Sigmoid colon (tissue), 7 donors: ENCODE measurements around the gene CACNA2D3. TPM values are rescaled to one million over a fixed set of nuclear protein-coding genes. Genes with fewer than 3 reads are reported as not detected.
A peak's percentile ranks its signal among the peaks of the same experiment; 100 is the strongest.

Experiments used
- DNase-seq: peaks from one replicate; pipeline ENCODE4 v3.0.0-alpha.2; 2019
- H3K27ac ChIP-seq, 4 donors: fragments of 200-600 bp; sonication (generic); one replicate each; pipeline ENCODE4 v1.5.1; 2016 to 2019; ENCODE audit warnings: mild to moderate bottlenecking in 1 of 4
- H3K27me3 ChIP-seq, 3 donors: fragments of 200-600 bp; sonication (generic); one replicate each; pipeline ENCODE4 v1.5.1; 2019; ENCODE audit warnings: mild to moderate bottlenecking in 1 of 3
- H3K36me3 ChIP-seq, 4 donors: fragments of 200-600 bp; sonication (generic); one replicate each; pipeline ENCODE4 v1.5.1; 2016 to 2019
- H3K4me1 ChIP-seq, 4 donors: fragments of 200-600 bp; sonication (generic); one replicate each; pipeline ENCODE4 v1.5.1; 2017 to 2019
- H3K4me3 ChIP-seq, 4 donors: fragments of 200-600 bp; sonication (generic); one replicate each; pipeline ENCODE4 v1.5.1; 2017 to 2019; ENCODE audit warnings: mild to moderate bottlenecking in 2 of 4, moderate library complexity in 1 of 4
- H3K9me3 ChIP-seq, 4 donors: fragments of 200-600 bp in 3 of 4; sonication (generic) in 3 of 4; one replicate each; pipeline versions ENCODE4 v1.5.1 to v1.6.1; 2013 to 2019
- CTCF ChIP-seq, 4 experiments: fragments of 450-650 bp in 3 of 4; fragments of 200-600 bp in 1 of 4; IDR thresholded peaks; one replicate each; pipeline ENCODE4 v1.5.1; 2016 to 2019; ENCODE audit warnings: antibody characterized with exemption in 4 of 4, mild to moderate bottlenecking in 3 of 4, moderate library complexity in 2 of 4
- EP300 ChIP-seq, 4 donors: sonication (generic); formaldehyde crosslinking; IDR thresholded peaks; one replicate each; pipeline ENCODE4 v1.6.1; 2017; ENCODE audit warnings: antibody characterized with exemption in 4 of 4
- POLR2A ChIP-seq, 2 donors: fragments of 450-650 bp; IDR thresholded peaks; one replicate each; pipeline ENCODE4 v1.6.1; 2016; ENCODE audit warnings: antibody characterized with exemption in 2 of 2, mild to moderate bottlenecking in 2 of 2, moderate library complexity in 2 of 2
- POLR2AphosphoS5 ChIP-seq, 4 donors: sonication (generic); formaldehyde crosslinking; IDR thresholded peaks; one replicate each; pipeline ENCODE4 v1.6.1; 2017; ENCODE audit warnings: antibody characterized with exemption in 4 of 4
- WGBS, 2 donors: extraction: QIAGEN DNeasy Blood & Tissue Kit; methylation state at CpG; one replicate each; pipeline ENCODE4 v1.1.7; 2013; 5-methylcytosine and 5-hydroxymethylcytosine counted together
- intact Hi-C: fragments of 100-400 bp; cut with DNase I; formaldehyde crosslinking; loops from one replicate; pipeline ENCODE4 v1.15.1; 2023
- polyA plus RNA-seq, 3 donors: library from polyadenylated mRNA; stranded (reverse); fragments of 200-250 nt; gene quantifications; one replicate each; pipeline ENCODE4 v1.2.3, GENCODE V29; 2013
- total RNA-seq, 4 donors: library from RNA; depleted of rRNA; stranded (reverse); fragments of >200 nt; gene quantifications; one replicate each; pipeline ENCODE4 v1.1.0, GENCODE V29; 2016
- donor health status: healthy with polysubstance abuse.
- donor health status: Bipolar disorder and iron deficiency.
- donor health status: healthy.

The CACNA2D3 gene
- total and polyA plus RNA-seq, 7 donors, result 0.32 to 10.2 (median 4.8) TPM; not detected in 1

- no peak for TF ChIP-seq POLR2A (IDR thresholded peaks at IDR 0.05)
- TF ChIP-seq POLR2AphosphoS5 (IDR thresholded peaks at IDR 0.05), result peak in 3 of 4 donors; percentile 11 to 59 (median 45)
- DNase-seq, result peak; percentile 77
- 63 to 72% methylated on average over 5 of the region's 5 CpGs for WGBS, 2 donors
- Histone ChIP-seq H3K27me3 (no peaks in the 10 kb centered on the region), H3K4me3 (no peak overlapping the region), H3K9me3 (no peaks in the 10 kb centered on the region), H3K27ac (peak overlapping the region; percentile 21 to 62 (median 49)), H3K36me3 (no peaks in the 10 kb centered on the region), H3K4me1 (peaks cover 0 to 32% (median 26%) of the 10 kb centered on the region in 4 donors)
- intact Hi-C loops, result no loop called here
These were observed 866.7 kb downstream of the CACNA2D3 start for GRCh38 chr3:54988838-54989630.

- H3K27me3 ChIP-seq, result no peaks in the 10 kb centered on the region
- peaks cover 0 to 11% (median 6%) of the 10 kb centered on the region in 4 donors for H3K4me1 ChIP-seq
- no peaks in the 10 kb centered on the region for H3K36me3 ChIP-seq
- DNase-seq, result no peak
- TF ChIP-seq EP300 (IDR thresholded peaks at IDR 0.05) (no peak), CTCF (IDR thresholded peaks at IDR 0.05) (no peak), POLR2AphosphoS5 (IDR thresholded peaks at IDR 0.05) (no peak)
- H3K4me3 ChIP-seq, result no peak overlapping the region
- H3K27ac ChIP-seq, result no peak overlapping the region
- intact Hi-C loops, result no loop called here
- H3K9me3 ChIP-seq, result no peaks in the 10 kb centered on the region
- WGBS, 2 donors, result 83 to 88% methylated on average over 5 of the region's 5 CpGs
These were observed 871.8 kb downstream of the CACNA2D3 start for GRCh38 chr3:54994111-54994513.

- no peak for DNase-seq
- H3K27ac ChIP-seq, result no peak overlapping the region
- peaks cover 0 to 20% (median 8%) of the 10 kb centered on the region in 4 donors for H3K4me1 ChIP-seq
- H3K4me3 ChIP-seq, result no peak overlapping the region
- WGBS, 2 donors, result 49 to 77% methylated on average over 5 of the region's 5 CpGs
- no peaks in the 10 kb centered on the region for H3K27me3 ChIP-seq
- intact Hi-C loops, result no loop called here
- H3K36me3 ChIP-seq, result no peaks in the 10 kb centered on the region
- TF ChIP-seq CTCF (IDR thresholded peaks at IDR 0.05) (no peak), EP300 (IDR thresholded peaks at IDR 0.05) (no peak), POLR2A (IDR thresholded peaks at IDR 0.05) (no peak), POLR2AphosphoS5 (IDR thresholded peaks at IDR 0.05) (no peak)
- H3K9me3 ChIP-seq, result peaks cover 0 to 2% (median 0%) of the 10 kb centered on the region in 4 donors
These were observed 876.8 kb downstream of the CACNA2D3 start for GRCh38 chr3:54999159-54999558.

- 60 to 78% methylated on average over 3 of the region's 3 CpGs for WGBS, 2 donors
These were observed 877.5 kb downstream of the CACNA2D3 start for GRCh38 chr3:54999811-55000210.

More at GRCh38 chr3:54999811-55000210, 877.5 kb downstream of the CACNA2D3 start:
- peaks cover 0 to 2% (median 0%) of the 10 kb centered on the region in 4 donors for H3K9me3 ChIP-seq
- no peak for DNase-seq
- H3K36me3 ChIP-seq, result no peaks in the 10 kb centered on the region
- H3K4me1 ChIP-seq, result peaks cover 0 to 20% (median 8%) of the 10 kb centered on the region in 4 donors
- no peaks in the 10 kb centered on the region for H3K27me3 ChIP-seq
- TF ChIP-seq POLR2A (IDR thresholded peaks at IDR 0.05), result no peak
- no peak for TF ChIP-seq EP300 (IDR thresholded peaks at IDR 0.05)
- TF ChIP-seq POLR2AphosphoS5 (IDR thresholded peaks at IDR 0.05), result no peak
- TF ChIP-seq CTCF (IDR thresholded peaks at IDR 0.05), result no peak
- intact Hi-C loops, result no loop called here
- H3K4me3 ChIP-seq, result no peak overlapping the region
- H3K27ac ChIP-seq, result no peak overlapping the region
